ENCODE results near the gene MOV10L1. TPM values are rescaled to one million over a fixed set of nuclear protein-coding genes. Genes with fewer than 3 reads are reported as not detected.

MOV10L1 gene
- total RNA-seq, 2 experiments from 2014 or later, result 0.22 to 1.1 TPM

GRCh38 chr22:50057278-50058060, 32.3 kb upstream of the MOV10L1 start:
- DNase-seq (ENCODE audit: low spot score), result no peak
- 0 out of 2 replicates have a peak, but pooled peaks cover 4% of the 10 kb centered on the region for H3K9me3 ChIP-seq (ENCODE audit: low read length)
- CTCF ChIA-PET (ENCODE audit: unreplicated experiment), result no interaction called here
- no peak overlapping the region for H2AFZ ChIP-seq (ENCODE audit: low read length)
- intact Hi-C loops (cut with micrococcal nuclease; ENCODE audit: unreplicated experiment), result no loop called here
- no peaks in the 10 kb centered on the region for H3K36me3 ChIP-seq (ENCODE audit: insufficient read depth, low read length)
- TF ChIP-seq EZH2phosphoT487 (IDR thresholded peaks at IDR 0.05; ENCODE audit: borderline replicate concordance, low read depth, low read length), result no peak
- no peak for TF ChIP-seq CTCF (conservative IDR thresholded peaks at IDR 0.05; ENCODE audit: low read length)
- H3K4me1 ChIP-seq (ENCODE audit: insufficient read depth, low read length, poor library complexity, severe bottlenecking), result peaks cover 71% of the 10 kb centered on the region
- no peak overlapping the region; the same call in 1 of the 2 replicates for H3K4me2 ChIP-seq (ENCODE audit: low read length)
- BruUV-seq (replicated peaks), result no TSS peak
- no peaks in the 10 kb centered on the region for H3K9me2 ChIP-seq (ENCODE audit: insufficient read depth, low read length)
- no peak overlapping the region for H3K27ac ChIP-seq (ENCODE audit: low read depth, low read length, poor library complexity, severe bottlenecking)
- no peaks in the 10 kb centered on the region for H3K79me2 ChIP-seq (ENCODE audit: insufficient read depth, low read depth, low read length)
- POLR2A ChIA-PET, result no interaction called here
- H4K20me1 ChIP-seq (ENCODE audit: insufficient read depth, low read length), result no peaks in the 10 kb centered on the region
- H3K4me3 ChIP-seq (ENCODE audit: low read depth, low read length, poor library complexity, severe bottlenecking), result no peak overlapping the region

- TF ChIP-seq EZH2phosphoT487 (IDR thresholded peaks at IDR 0.05; ENCODE audit: borderline replicate concordance, low read depth, low read length), result no peak
- TF ChIP-seq CTCF (conservative IDR thresholded peaks at IDR 0.05; ENCODE audit: low read length), result no peak
- Histone ChIP-seq H3K9me3 (ENCODE audit: low read length) (0 out of 2 replicates have a peak, but pooled peaks cover under 1% of the 10 kb centered on the region), H3K4me1 (ENCODE audit: insufficient read depth, low read length, poor library complexity, severe bottlenecking) (peaks cover 71% of the 10 kb centered on the region), H3K4me3 (ENCODE audit: low read depth, low read length, poor library complexity, severe bottlenecking) (no peak within 1 kb of the TSS), H3K27ac (ENCODE audit: low read depth, low read length, poor library complexity, severe bottlenecking) (no peak within 1 kb of the TSS), H3K36me3 (ENCODE audit: insufficient read depth, low read length) (no peaks in the 10 kb centered on the region), H3K4me2 (ENCODE audit: low read length) (peak within 1 kb of the TSS; percentile 18; the same call in 1 of the 2 replicates), H3K79me2 (ENCODE audit: insufficient read depth, low read depth, low read length) (no peaks in the 10 kb centered on the region), H3K9me2 (ENCODE audit: insufficient read depth, low read length) (no peaks in the 10 kb centered on the region), H4K20me1 (ENCODE audit: insufficient read depth, low read length) (no peaks in the 10 kb centered on the region), H2AFZ (ENCODE audit: low read length) (no peak within 1 kb of the TSS)
- CTCF ChIA-PET (ENCODE audit: unreplicated experiment), result no interaction called here
- intact Hi-C loops (cut with micrococcal nuclease; ENCODE audit: unreplicated experiment), result no loop called here
- no TSS peak for BruUV-seq (replicated peaks)
- no peak for DNase-seq (ENCODE audit: low spot score)
- POLR2A ChIA-PET, result no interaction called here
Observed at GRCh38 chr22:50058061-50058905, 31.5 kb upstream of the MOV10L1 start, which contains the start of gene TTLL8. Gene TTLL8, minus strand, starts transcription at chr22:50058298.
